Hematopoietic multipotent progenitor cell treated with erythropoietin and hydrocortisone succinate and interleukin-3 and kit ligand, for 8 days (in vitro differentiated cells): ENCODE results near the gene HECTD1.
A peak's percentile ranks its signal among the peaks of the same experiment; 100 is the strongest.
"Not testable (repeated sequence)": the region's sequence is repeated elsewhere in the genome, so short reads cannot be mapped to it uniquely, and the experiment has no call there.

ENCODE experiments used
- DNase-seq: peaks from one replicate; pipeline ENCODE4 v3.0.0-alpha.2; 2015

HECTD1 gene

DNA sequence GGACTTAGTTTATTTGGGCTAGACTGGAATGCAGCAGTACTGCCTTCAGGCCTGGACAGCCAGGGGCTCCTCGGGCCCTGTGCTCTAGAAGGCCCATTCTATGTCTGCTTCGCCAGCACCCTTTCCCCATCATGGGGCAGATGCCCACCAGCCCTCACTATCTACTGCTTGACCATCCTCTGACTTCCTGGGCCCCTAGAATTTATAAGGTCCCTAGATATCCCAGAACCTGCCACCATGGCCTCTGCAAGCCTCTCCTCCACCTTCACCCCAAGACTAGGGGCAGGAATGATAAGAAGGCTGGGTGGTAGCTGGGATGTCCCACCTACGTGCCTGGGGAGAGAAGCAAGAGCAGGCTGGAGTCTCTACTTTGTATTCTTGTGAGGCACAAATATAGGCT is 122.6 kb downstream of the HECTD1 start:
- DNase-seq: no peak

DNA sequence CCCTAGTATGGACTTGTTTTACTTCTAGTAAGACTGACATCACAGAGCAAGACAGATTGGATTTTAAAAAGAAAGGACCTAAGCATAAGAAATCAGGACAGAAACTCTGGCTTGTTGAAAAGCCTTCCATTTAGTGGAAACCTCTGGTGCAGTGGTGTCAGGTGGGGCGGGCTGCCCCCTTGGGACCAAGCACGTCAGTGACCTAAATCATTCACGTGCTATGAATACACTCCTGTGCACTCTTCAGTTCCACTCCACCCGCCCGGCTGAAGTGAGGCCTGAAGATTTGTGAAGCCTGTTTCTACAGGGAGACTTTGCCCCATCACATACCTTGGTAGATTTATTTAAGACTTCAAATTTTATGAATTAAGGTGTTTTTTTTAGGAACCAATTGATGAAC is 123.2 kb downstream of the HECTD1 start:
- no peak for DNase-seq

DNA sequence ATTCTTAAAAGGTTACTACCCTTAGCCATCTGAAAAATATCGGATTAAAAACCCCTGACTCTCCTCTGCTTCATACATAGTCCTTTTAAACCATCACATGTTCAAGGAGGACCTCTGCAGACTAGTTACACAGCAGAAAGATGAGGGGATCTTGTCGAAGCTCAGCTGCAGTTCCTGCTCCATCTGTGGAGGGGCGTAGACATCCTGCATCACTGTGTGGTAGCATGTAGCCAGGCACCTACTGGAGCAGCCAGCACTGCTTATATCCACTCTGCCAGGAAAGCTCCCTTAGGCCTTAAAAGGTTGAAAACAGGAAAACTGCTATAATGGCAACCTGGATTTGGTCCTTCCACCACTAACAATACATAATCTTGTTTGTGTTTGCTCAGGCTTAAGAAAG is 123.8 kb downstream of the HECTD1 start:
- no peak for DNase-seq

DNA sequence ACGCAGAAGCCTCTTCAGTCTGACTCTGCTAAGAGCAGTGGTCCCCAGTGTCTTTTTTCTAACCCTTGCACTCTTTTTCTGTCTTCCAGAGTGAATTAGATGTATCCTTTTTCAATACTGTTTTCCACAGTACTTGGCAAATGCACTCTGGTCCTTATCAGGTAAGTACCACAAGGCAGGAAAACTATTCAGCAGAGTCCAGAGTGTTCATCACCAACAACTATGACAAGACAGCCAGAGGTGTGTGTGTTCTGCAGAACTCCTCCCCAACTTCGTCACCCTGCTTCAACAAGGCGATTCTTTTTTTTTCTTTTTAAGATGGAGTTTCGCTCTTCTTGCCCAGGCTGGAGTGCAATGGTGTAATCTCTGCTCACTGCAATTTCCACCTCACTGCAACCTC is 127.1 kb downstream of the HECTD1 start:
- DNase-seq: peak; percentile 70

DNA sequence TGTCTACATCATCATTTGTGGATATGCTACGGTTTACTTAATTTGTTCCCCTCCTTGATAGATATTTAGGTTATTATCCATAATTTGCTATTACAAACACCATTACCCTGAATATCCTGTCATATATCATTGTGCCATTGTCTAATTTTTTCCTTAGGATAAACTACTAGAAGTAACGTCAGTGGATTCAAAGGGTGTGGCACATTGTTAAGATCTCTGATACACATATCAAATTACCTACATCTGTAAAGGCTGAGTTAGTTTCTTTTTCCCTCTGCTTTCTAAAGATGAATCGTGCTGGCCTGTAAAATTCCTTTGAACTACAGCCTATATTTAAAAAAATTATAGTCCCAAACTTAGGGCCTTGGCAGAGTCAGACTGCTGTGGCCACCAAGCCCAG is 127.5 kb downstream of the HECTD1 start:
- DNase-seq: peak; percentile 35

DNA sequence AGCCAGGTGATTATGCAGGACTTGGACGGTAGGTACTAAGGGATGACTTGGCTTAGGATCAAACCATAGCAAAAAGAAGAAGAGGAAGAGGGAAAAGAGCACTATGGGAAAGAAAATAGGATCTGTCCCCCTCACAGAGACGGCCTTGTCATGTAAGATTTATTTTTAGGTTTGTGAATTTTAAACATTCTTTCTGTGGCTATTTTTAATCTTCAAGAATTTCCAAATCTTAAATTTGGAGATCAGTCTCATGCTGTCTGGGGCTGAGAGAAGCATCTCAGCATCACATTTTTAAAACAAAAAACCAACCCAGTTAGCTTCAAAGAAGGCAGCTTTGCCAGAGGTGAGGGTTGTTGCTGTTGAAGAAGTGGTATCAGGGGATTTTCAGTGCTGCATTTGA is 128.8 kb downstream of the HECTD1 start:
- DNase-seq: no peak

DNA sequence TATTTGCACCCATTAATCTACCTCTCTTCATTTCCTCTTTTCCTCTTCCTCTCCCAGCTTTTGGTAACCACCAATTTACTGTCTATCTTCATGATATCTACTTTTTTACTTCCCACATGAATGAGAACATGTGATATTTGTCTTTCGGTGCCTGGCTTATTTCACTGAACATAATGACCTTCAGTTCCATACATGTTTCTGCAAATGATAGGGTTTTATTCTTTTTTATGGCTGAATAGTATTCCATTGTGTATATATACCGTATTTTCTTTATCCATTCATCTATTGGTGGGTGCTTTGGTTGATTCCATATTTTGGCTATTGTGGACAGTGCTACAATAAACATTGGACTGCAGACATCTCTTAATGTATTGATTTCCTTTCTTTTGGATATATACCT is 132.4 kb downstream of the HECTD1 start:
- no peak for DNase-seq

DNA sequence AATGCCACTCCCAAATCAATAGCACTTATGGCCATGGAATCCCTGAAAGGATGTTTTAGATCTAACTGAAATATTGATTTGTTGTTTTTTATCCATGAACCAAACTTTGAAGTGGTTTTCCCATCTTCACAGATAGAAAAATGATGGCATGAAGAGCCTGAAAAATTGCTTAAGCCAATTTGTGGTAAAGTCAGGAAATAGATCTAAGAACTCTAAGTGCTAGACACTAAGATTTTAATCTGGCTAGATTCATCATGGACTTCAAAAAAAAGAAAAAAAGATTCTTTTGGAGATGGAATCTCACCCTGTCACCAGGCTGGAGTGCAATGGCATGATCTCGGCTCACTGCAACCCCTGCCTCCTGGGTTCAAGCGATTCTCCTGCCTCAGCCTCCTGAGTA is 136.4 kb downstream of the HECTD1 start:
- no peak for DNase-seq

DNA sequence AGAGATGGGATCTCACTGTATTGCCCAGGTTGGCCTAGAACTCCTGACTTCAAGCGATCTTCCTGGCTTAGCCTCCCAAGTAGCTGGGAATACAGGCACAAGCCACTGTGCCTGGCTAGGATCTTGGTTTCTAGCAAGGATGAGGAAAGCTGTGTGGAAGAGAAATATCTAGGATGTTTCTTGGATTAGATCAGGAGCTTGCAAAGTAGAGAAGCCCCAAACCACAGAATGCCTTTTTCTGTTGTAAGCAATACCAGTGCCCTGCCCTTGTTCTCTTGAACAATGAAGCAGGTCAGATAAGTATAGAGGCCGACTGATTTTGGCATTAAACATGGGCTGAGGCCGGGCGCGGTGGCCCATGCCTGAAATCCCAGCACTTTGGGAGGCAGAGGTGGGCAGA is 137.2 kb downstream of the HECTD1 start:
- DNase-seq: no peak

DNA sequence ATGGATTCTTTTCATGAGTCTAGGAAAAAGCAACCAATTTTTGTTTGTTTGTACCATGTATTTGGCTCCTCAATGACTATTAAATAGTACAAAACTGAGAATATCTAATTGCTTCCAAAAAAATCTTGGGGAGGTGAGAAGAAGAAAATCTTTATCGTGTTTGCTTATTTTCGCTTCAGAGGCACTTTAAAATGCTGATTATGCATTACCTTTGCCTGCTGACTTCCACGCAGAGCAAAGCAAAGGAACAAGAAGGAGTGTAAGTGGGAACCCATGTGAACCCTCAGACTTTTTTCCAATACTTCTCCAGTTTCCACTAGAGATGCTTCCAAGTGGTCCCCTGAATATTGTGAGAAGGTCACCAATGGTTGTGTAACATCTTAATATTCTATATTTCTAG is 138.2 kb downstream of the HECTD1 start:
- no peak for DNase-seq

DNA sequence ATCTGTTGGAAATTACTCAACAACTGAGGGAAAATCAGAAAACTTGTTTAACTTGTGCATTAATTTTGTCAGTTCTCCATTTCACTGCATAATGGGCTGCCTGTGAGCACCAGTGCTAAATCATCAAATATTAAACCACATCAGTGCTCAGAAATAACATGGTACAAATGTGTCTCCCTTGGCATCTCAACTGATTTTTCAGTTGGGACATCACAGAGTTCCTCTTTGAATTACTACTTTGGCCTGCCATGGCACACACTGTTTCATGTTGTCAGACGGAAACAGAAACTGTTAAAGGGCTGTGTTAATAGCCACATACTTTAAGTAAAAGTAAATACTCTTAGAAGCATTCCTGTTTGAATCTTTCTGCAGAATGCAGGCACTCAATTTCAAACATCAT is 139.4 kb downstream of the HECTD1 start:
- DNase-seq: no peak

DNA sequence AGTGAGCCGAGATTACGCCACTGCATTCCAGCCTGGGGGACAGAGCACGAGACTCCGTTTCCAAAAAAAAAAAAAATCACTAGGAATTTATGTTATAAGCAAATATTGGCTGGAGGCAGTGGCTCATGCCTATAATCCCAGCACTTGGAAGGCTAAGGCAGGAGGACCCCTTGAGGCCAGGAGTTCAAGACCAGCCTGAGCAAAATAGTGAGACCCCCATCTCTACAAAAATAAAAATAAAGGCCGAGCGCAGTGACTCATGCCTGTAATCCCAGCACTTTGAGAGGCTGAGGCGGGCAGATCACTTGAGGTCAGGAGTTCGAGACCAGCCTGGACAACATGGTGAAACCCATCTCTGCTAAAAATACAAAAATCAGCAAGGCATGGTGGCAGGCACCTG is 144.7 kb downstream of the HECTD1 start:
- not testable (repeated sequence) for DNase-seq

DNA sequence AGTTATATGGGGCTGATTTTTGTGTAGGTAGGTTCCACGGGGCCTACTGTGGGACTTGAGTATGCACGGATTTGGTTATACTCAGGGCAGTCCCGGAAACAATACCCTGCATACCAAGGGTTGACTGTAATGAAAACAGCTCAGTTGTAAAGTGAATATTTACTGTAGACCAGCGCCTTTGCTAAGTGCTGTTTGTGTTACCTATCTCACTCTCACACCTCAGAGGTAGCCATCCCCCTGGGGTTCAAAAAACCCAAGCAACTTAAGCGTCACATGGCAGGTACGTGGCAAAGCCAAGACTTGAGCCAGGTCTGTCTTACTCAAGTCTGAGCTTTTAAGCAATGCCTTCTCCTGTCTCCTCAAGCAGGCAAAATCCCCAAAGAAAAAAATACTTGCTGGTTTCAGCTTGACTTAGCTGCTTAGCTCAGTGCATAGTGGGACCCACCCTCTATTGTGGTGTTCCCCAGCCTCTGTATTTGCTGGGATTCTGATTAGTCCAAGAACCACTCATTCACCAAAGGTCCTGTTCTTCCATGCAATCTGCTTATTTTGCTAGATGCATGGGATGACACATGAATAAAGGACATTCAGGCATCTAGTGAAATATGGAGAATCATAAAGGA is 147.2 kb downstream of the HECTD1 start:
- peak; percentile 36 for DNase-seq

DNA sequence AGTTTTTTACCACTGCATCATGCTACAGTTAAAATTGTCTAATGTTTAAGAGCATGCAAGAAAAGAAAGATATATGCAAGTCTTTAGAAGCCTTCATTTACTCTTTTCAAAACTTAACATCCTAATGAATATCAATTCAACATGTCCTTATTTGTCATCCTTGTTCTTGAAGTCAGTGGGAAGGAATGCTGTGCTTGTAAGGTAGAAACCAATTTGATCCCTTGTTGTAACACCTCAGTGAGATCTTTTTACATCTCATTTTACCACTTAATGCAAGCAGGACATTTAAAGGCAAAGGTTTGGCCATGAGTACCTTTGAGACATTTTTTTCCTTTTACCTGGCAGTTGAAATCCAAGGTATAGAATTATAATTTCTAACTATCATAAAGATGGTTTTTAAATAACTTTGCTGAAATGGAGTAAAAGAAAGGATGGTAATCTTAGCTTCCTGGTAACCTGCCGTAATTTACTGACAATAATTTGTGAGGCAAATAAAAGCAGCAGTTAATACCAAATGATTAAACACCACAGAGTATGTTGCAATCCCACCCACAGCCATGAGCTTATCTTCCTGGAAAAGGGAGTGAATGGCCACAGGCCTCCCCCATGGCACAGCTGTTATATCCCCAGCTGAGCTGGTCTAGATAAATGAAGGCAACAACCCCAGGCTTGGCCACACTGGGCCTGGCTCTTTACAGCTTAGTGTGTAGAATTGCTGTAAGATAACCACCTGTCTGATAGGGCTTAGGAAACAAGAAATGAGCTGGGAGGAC is 148.3 kb downstream of the HECTD1 start:
- DNase-seq: peak; percentile 100

DNA sequence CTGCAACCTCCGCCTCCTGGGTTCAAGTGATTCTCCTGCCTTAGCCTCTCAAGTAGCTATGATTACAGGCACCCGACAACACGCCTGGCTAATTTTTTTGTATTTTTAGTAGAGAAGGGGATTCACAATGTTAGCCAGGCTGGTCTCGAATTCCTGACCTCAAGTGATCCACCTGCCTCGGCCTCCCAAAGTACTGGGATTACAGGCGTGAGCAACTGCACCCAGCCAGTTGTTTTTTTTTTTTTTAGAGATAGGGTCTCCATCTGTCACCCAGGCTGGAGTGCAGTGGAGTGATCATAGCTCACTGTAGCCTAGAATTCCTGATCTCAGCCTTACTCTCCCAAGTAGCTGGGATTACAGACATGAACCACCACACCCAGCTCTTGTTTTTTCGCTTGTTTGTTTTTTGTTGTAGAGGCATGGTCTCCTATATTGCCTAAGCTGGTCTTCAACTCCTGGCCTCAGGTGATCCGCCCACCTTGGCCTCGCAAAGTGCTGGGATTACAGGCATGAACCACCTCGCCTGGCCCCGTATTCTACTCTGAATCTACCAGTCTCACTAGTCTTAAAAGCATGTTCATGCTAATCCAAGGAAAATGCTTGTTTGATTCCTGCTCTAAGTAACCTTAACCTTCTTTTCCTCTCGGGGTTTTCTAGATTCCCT is 149.8 kb downstream of the HECTD1 start:
- no peak for DNase-seq

DNA sequence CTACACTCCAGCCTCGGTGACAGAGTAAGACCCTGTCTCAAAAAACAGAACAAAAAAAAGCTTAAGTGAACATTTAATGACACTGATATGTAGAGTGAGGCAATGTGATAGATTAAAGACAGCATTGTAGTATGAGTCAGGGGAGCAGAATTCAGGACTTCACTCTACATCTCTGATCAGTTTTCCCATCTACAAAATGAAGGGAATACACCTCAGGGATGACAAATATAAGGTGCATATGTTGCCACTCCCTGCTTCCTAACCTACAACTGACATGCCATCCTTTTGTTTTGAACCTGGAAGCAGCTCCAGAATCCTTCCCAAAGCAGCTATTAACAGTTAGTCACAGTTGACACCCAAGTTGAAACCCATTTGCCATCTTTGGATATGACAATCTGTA is 150.6 kb downstream of the HECTD1 start:
- DNase-seq: no peak

DNA sequence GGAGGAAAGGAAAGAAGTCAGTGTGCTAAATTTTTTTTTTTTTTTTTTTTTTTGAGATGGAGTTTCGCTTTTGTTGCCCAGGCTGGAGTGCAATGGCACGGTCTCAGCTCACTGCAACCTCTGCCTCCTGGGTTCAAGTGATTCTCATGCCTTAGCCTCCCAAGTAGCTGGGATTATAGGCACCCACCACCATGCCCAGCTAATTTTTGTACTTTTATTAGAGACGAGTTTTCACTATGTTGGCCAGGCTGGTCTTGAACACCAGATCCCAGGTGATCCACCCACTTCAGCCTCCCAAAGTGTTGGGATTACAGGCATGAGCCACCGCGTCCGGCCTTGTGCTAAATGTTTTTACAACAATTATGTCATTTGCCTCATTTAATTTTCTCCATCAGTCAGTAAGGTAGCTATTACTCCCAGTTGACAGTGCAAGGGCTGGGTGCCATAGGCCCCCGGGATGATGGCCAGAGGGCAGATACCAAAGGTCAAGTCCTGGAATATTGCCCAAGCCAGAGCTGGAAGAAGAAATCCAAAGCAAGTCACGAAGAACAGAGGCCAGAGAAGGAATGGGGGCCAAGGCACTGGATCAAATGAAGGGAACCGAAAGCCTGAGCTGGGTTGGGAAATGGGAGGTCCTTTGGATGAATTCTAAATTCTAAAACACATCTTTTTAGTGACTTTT is 154.5 kb downstream of the HECTD1 start:
- not testable (repeated sequence) for DNase-seq

DNA sequence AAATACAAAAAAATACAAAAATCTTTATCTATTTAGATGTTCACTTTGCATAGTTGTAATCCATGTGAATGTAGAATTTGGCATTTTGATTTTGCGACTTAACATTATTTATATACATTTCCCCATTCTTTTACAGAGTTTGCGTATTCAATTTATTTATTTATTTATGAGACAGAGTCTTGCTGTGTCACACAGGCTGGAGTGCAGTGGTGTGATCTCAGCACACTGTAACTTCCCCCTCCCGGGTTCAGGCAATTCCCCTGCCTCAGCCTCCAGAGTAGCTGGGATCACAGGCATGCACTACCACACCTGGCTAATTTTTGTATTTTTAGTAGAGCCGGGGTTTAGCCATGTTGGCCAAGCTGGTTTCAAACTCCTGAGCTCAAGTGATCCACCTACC is 156.1 kb downstream of the HECTD1 start:
- no peak for DNase-seq

DNA sequence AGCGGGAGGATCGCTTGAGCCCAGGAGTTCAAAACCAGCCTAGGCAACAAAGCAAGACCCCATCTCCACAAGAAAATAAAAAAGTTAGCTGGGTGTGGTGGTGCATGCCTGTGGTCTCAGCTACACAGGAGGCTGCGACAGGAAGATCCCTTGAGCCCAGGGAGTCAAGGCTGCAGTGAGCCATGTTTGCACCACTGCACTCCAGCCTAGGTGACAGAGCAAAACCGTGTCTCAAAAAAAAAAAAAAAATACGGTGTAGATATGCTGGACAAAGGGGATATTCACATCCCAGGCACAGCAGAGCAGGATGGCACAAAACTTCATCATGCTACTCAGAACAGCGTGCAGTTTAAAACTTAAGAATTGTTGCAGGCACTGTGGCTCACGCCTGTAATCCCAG is 156.6 kb downstream of the HECTD1 start:
- no peak for DNase-seq
